Tongue (tissue), 1 donor: ENCODE results near the gene PGBD5. TPM values are rescaled to one million over a fixed set of nuclear protein-coding genes. Genes with fewer than 3 reads are reported as not detected.

Experiments
- total RNA-seq: library from RNA; depleted of rRNA; stranded (reverse); fragments of >200 nt; gene quantifications from one replicate; pipeline ENCODE4 v1.2.3, GENCODE V29; 2014

The PGBD5 gene
- total RNA-seq, 1 donor from 2014 or later: 13.6 TPM

Other genes with a start within 250 kb of the PGBD5 start
- 34.8 TPM for gene COG2, start 216.1 kb upstream of the PGBD5 start, total RNA-seq